Activated CD8-positive, alpha-beta memory T cell treated with anti-CD3 and anti-CD28 coated beads, Interleukin-2, amount 50 U/mL, for 4 hours (primary cell): ENCODE results near the gene LAMC3.
"Not testable (repeated sequence)": the region's sequence is repeated elsewhere in the genome, so short reads cannot be mapped to it uniquely, and the experiment has no call there.

Experiments
- DNase-seq: peaks from one replicate; pipeline ENCODE4 v3.0.0-alpha.2; 2020

Gene LAMC3

GRCh38 chr9:131084661-131085369 lies 75.8 kb downstream of the LAMC3 start:
- no peak for DNase-seq

- no peak for DNase-seq
Measured at GRCh38 chr9:131085370-131086122, 76.6 kb downstream of the LAMC3 start.

GRCh38 chr9:131087354-131087893 lies 78.5 kb downstream of the LAMC3 start:
- DNase-seq, result no peak

GRCh38 chr9:131090025-131090787 lies 81.2 kb downstream of the LAMC3 start:
- DNase-seq, result no peak

DNA sequence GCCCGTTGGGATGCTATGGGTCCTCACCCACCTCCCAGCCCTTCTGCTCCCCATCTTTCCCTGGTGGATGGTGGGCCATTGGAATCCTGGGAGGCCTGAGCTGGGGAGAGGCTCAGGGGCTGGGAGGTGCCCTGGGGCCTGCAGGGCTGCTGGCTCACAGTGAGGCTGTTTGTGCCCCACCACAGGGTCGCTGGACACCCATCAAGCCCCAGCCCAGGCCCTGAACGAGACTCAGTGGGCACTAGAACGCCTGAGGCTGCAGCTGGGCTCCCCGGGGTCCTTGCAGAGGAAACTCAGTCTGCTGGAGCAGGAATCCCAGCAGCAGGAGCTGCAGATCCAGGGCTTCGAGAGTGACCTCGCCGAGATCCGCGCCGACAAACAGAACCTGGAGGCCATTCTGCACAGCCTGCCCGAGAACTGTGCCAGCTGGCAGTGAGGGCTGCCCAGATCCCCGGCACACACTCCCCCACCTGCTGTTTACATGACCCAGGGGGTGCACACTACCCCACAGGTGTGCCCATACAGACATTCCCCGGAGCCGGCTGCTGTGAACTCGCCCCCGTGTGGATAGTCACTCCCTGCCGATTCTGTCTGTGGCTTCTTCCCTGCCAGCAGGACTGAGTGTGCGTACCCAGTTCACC lies 82.5 kb downstream of the LAMC3 start:
- DNase-seq, result no peak

DNA sequence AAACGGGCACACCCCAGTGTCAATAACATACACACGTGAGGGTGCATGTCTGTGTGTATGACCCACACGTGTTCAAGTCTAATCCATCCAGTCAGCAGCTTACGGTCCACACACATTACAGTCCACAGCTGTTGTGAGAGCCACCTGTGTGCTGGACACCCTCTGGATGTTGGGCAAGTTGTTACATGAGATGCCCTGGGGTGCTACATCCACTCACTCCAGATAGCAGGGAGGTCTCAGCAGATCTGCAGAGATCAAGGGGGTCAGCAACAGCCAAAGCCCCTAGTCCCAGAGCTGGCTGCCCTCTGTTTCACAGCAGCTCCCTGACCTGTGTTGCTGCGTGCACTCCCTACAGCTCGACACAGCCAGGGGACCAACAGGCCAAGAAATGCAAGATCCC lies 83.1 kb downstream of the LAMC3 start:
- DNase-seq, result no peak

- DNase-seq, result no peak
Measured at GRCh38 chr9:131092548-131093440, 83.8 kb downstream of the LAMC3 start.

GRCh38 chr9:131094015-131094414 lies 85.0 kb downstream of the LAMC3 start:
- DNase-seq, result no peak

GRCh38 chr9:131094622-131095021 lies 85.6 kb downstream of the LAMC3 start:
- no peak for DNase-seq

GRCh38 chr9:131095666-131096268 lies 86.8 kb downstream of the LAMC3 start:
- DNase-seq, result no peak

GRCh38 chr9:131096269-131097125 lies 87.5 kb downstream of the LAMC3 start, which contains the start of gene AIF1L:
Gene AIF1L, plus strand, starts transcription at chr9:131096531. Its CDS starts 99 bp downstream, at chr9:131096630.
- DNase-seq, result no peak

- DNase-seq, result no peak
Measured at GRCh38 chr9:131097126-131097947, 88.4 kb downstream of the LAMC3 start.

DNA sequence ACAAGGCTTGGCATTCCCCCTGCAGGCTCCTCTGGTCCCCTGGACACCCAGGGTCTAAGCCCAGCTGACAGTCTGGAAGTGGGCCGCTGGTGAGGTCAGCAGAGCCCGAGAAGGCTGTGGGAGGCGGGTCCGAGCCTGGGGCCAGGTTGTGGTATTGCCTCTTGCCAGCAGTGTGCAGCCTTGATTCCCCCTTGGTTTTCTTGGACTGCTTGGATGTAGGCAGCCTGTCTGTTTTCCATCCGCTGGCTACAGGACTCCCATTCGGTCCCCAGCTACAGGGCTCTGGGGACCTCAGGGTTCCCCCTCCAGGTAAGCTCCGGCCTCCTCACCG lies 88.9 kb downstream of the LAMC3 start:
- DNase-seq, result no peak

DNA sequence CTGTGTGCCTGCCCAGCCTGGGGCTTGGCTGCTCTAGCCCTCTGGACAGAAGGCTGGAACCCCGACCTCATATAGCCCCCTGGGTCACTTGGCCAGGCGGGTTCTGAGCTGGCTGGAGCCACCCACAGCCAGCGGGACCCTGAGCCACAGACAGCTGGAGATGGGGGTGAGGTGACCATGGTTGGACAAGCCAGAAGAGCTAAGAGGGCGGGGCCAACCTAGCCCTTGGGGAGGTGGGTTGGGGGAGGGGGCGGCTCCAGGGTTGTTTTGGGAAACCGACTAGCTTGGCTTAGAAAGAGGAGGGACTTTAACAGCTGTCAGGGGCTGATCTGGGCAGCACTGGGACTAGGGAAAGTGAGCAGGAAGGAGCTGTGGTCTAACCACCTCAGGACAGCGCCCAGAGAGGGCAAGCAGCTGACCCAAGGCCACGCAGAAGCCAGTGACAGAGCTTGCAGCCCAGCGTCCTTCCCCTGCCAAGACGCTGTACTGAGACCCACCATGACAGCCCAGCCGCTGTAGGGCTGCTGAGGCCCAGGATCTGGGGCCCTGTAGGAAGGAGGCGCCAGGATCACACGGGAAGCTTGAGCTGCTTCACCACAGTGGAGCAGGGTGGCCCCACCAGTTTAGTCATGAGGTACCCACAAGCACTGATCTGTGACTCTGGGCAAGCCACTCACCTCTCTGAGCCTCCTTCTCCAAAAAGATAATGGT lies 89.6 kb downstream of the LAMC3 start:
- DNase-seq, result no peak

GRCh38 chr9:131099102-131099606 lies 90.2 kb downstream of the LAMC3 start:
- DNase-seq, result no peak

DNA sequence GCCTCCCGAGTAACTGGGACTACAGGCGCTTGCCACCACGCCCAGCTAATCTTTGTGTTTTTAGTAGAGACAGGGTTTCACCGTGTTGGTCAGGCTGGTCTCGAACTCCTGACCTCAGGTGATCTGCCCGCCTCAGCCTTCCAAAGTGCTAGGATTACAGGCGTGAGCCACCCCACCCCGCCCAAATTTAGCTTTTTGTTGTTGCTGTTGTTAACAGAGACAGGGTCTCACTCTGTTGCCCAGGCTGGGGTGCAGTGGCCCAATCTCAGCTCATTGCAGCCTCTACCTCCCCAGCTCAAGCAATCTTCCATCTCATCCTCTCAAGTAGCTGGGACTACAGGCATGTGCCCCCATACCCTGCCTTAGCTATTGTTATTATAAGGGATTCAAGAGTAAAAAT lies 90.9 kb downstream of the LAMC3 start:
- not testable (repeated sequence) for DNase-seq

GRCh38 chr9:131100445-131100844 lies 91.5 kb downstream of the LAMC3 start:
- no peak for DNase-seq

DNA sequence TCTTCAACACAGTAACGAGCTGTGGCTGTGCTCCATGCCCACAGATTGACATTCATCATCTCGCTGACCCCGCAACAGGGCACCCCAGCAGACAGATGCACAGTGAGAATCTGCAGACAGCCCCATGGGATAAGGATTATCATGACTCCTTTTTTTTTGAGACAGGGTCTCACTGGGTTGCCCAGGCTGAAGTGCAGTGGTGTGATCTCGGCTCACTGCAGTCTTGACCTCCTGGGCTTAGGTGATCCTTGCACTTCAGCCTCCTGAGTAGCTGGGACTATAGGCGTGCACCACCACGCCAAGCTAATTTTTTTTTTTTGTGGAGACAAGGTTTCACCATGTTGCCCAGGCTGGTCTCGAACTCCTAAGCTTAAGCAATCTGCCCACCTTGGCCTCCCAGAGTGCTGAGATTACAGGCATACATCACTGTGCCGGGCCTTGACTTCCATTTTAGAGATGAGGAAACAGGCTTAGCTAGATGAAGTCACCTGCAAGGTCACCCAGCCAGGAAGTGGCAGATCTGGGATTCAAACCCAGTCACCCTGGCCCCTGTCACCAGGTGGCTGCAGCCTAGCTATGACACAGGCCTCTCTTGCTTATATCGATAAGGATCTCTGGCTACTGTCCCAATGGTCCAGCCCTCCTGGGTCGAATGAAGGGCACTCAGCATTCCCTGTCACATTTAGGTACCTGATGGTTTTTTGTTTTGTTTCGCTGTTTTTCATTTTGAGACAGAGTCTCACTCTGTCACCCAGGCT lies 92.4 kb downstream of the LAMC3 start:
- no peak for DNase-seq
